HL-60 (cell line): Measurements from ENCODE around the gene FREM2.

Experiments
- CTCF ChIP-seq: IDR thresholded peaks from one replicate; pipeline ENCODE4 v1.5.1; 2011; ENCODE audit warnings: low read length, control low read depth, inconsistent platforms; ENCODE audit not compliant: insufficient read depth
- GABPA ChIP-seq: IDR thresholded peaks from 2 replicates; pipeline ENCODE4 v1.6.1; 2012; ENCODE audit warnings: low read depth
- POLR2AphosphoS5 ChIP-seq: IDR thresholded peaks from 2 replicates; pipeline ENCODE4 v1.6.1; 2012; ENCODE audit warnings: low read depth

GRCh38 chr13:38862443-38862842, 175.6 kb downstream of the FREM2 start:
- TF ChIP-seq CTCF (no peak), POLR2AphosphoS5 (no peak), GABPA (no peak)
